HepG2 (cell line): ENCODE measurements around the gene TMF1. TPM values are rescaled to one million over a fixed set of nuclear protein-coding genes. Genes with fewer than 3 reads are reported as not detected.

Experiments
- ARNT2 ChIP-seq: sonication (generic); formaldehyde crosslinking; IDR thresholded peaks from 2 replicates; pipeline ENCODE4 v1.8.0; 2022; ENCODE audit warnings: mild to moderate bottlenecking, low read depth, missing genetic modification reagents, moderate library complexity
- BORCS8-MEF2B ChIP-seq: sonication (generic); formaldehyde crosslinking; IDR thresholded peaks from 2 replicates; pipeline ENCODE4 v1.8.0; 2022; ENCODE audit warnings: mild to moderate bottlenecking, missing genetic modification reagents
- CC2D1A ChIP-seq: sonication (generic); formaldehyde crosslinking; IDR thresholded peaks from 2 replicates; pipeline ENCODE4 v1.8.1; 2023; ENCODE audit warnings: mild to moderate bottlenecking, missing genetic modification reagents
- DNMT3B ChIP-seq: conservative IDR thresholded peaks from 2 replicates; pipeline ENCODE4 v1.6.1; 2016; ENCODE audit warnings: missing biosample characterization, control low read depth
- HOXD1 ChIP-seq: sonication (generic); formaldehyde crosslinking; IDR thresholded peaks from 2 replicates; pipeline ENCODE4 v1.5.0; 2020; ENCODE audit warnings: missing genetic modification reagents
- MAX ChIP-seq: IDR thresholded peaks from 2 replicates; pipeline ENCODE4 v1.6.1; 2012; ENCODE audit warnings: inconsistent platforms
- MTERF4 ChIP-seq: sonication (generic); formaldehyde crosslinking; IDR thresholded peaks from 2 replicates; pipeline ENCODE4 v1.8.0; 2023; ENCODE audit warnings: mild to moderate bottlenecking, missing genetic modification reagents
- PAWR ChIP-seq: sonication (generic); formaldehyde crosslinking; IDR thresholded peaks from 2 replicates; pipeline ENCODE4 v1.4.0; 2020; ENCODE audit warnings: missing genetic modification reagents, mild to moderate bottlenecking, borderline replicate concordance
- RAD21 ChIP-seq: fragments of 450-650 bp; formaldehyde crosslinking; IDR thresholded peaks from 2 replicates; pipeline ENCODE4 v1.5.0; 2020; ENCODE audit warnings: mild to moderate bottlenecking
- REPIN1 ChIP-seq: sonication (generic); formaldehyde crosslinking; IDR thresholded peaks from 2 replicates; pipeline ENCODE4 v1.8.0; 2022; ENCODE audit warnings: missing genetic modification reagents, low read depth, mild to moderate bottlenecking, borderline replicate concordance
- RFX5 ChIP-seq: IDR thresholded peaks from 2 replicates; pipeline ENCODE4 v1.6.1; 2011; ENCODE audit warnings: low read depth, low read length, improper control_type of control experiment
- SIX4 ChIP-seq: sonication (generic); formaldehyde crosslinking; IDR thresholded peaks from 2 replicates; pipeline ENCODE4 v1.4.0; 2020; ENCODE audit warnings: missing genetic modification reagents
- UBTF ChIP-seq: sonication (generic); formaldehyde crosslinking; IDR thresholded peaks from 2 replicates; pipeline ENCODE4 v1.4.0; 2020; ENCODE audit warnings: mild to moderate bottlenecking, missing genetic modification reagents
- YY1 ChIP-seq: IDR thresholded peaks from 2 replicates; pipeline ENCODE4 v1.6.1; 2011; ENCODE audit warnings: low read length, low read depth, moderate library complexity, mild to moderate bottlenecking; ENCODE audit not compliant: insufficient read depth, insufficient replicate concordance
- ZBTB3 ChIP-seq: sonication (generic); formaldehyde crosslinking; IDR thresholded peaks from 2 replicates; pipeline ENCODE4 v1.4.0; 2020; ENCODE audit warnings: low read depth, mild to moderate bottlenecking, moderate library complexity, missing genetic modification reagents, borderline replicate concordance
- ZNF296 ChIP-seq: sonication (generic); formaldehyde crosslinking; conservative IDR thresholded peaks from 2 replicates; pipeline ENCODE4 v1.5.0; 2020; ENCODE audit warnings: mild to moderate bottlenecking, missing genetic modification reagents
- ZNF354B ChIP-seq: sonication (generic); formaldehyde crosslinking; IDR thresholded peaks from 2 replicates; pipeline ENCODE4 v1.8.0; 2022; ENCODE audit warnings: mild to moderate bottlenecking, missing genetic modification reagents
- ZNF451 ChIP-seq: sonication (generic); formaldehyde crosslinking; IDR thresholded peaks from 2 replicates; pipeline ENCODE4 v1.5.0; 2020; ENCODE audit warnings: mild to moderate bottlenecking, missing genetic modification reagents
- ZNF530 ChIP-seq: sonication (generic); formaldehyde crosslinking; IDR thresholded peaks from 2 replicates; pipeline ENCODE4 v1.5.0; 2020; ENCODE audit warnings: low read depth, mild to moderate bottlenecking, missing genetic modification reagents
- ZNF558 ChIP-seq: sonication (generic); formaldehyde crosslinking; IDR thresholded peaks from 2 replicates; pipeline ENCODE4 v1.9.0; 2022; ENCODE audit warnings: mild to moderate bottlenecking, missing genetic modification reagents, borderline replicate concordance
- polyA plus RNA-seq, 8 experiments: library from polyadenylated mRNA; depleted of rRNA in 3 of 8; stranded (reverse) in 7 of 8; unstranded in 1 of 8; fragments of >200 nt; fragmentation: Illumina TruSeq in 4 of 8; extraction: Trizol in 4 of 8; gene quantifications; 2 replicates each; pipeline versions ENCODE4 v1.2.1 to v1.2.3, GENCODE V29; 2011 to 2016; ENCODE audit warnings: low read depth in 4 of 8, missing spikeins in 1 of 8, mixed read lengths in 1 of 8; ENCODE audit not compliant: insufficient read depth in 1 of 8
- total RNA-seq, 5 experiments: library from RNA; depleted of rRNA; stranded (reverse); fragments of >200 nt; fragmentation: Illumina TruSeq; extraction: Trizol; gene quantifications; 2 replicates each; pipeline ENCODE4 v1.2.3, GENCODE V29; 2016; ENCODE audit warnings: low read depth in 1 of 5
- TF ChIP-seq, protein P1 (sequence below): sonication (generic); formaldehyde crosslinking; IDR thresholded peaks from 2 replicates; pipeline ENCODE4 v1.4.0; 2020; ENCODE audit warnings: mild to moderate bottlenecking, missing genetic modification reagents, borderline replicate concordance

The TMF1 gene
- total and polyA plus RNA-seq, 2 of the 13 experiments (the other 11 are each of a cell fraction or from before 2014, with no cell fraction given), result 12.1 to 38.4 TPM

- TF ChIP-seq ARNT2 (peak; percentile 41; the same call in 1 of the 2 replicates), RFX5 (no peak), RAD21 (CRISPR knock-in tag) (no peak), ZNF558 (CRISPR knock-in tag) (no peak), ZBTB3 (CRISPR knock-in tag) (no peak), REPIN1 (CRISPR knock-in tag) (no peak), HOXD1 (CRISPR knock-in tag) (no peak), ZNF530 (CRISPR knock-in tag) (no peak), YY1 (peak; percentile 94), BORCS8-MEF2B (CRISPR knock-in tag) (0 out of 2 replicates have a peak, but pooled peaks have one; percentile 27), MAX (peak; percentile 77), ZNF451 (CRISPR knock-in tag) (no peak), MTERF4 (no peak), DNMT3B (CRISPR knock-in tag) (no peak), ZNF296 (no peak), ZNF354B (no peak), PAWR (no peak), SIX4 (no peak), CC2D1A (CRISPR knock-in tag) (no peak), UBTF (peak; percentile 63; the same call in 1 of the 2 replicates)
- TF ChIP-seq, protein P1, sequence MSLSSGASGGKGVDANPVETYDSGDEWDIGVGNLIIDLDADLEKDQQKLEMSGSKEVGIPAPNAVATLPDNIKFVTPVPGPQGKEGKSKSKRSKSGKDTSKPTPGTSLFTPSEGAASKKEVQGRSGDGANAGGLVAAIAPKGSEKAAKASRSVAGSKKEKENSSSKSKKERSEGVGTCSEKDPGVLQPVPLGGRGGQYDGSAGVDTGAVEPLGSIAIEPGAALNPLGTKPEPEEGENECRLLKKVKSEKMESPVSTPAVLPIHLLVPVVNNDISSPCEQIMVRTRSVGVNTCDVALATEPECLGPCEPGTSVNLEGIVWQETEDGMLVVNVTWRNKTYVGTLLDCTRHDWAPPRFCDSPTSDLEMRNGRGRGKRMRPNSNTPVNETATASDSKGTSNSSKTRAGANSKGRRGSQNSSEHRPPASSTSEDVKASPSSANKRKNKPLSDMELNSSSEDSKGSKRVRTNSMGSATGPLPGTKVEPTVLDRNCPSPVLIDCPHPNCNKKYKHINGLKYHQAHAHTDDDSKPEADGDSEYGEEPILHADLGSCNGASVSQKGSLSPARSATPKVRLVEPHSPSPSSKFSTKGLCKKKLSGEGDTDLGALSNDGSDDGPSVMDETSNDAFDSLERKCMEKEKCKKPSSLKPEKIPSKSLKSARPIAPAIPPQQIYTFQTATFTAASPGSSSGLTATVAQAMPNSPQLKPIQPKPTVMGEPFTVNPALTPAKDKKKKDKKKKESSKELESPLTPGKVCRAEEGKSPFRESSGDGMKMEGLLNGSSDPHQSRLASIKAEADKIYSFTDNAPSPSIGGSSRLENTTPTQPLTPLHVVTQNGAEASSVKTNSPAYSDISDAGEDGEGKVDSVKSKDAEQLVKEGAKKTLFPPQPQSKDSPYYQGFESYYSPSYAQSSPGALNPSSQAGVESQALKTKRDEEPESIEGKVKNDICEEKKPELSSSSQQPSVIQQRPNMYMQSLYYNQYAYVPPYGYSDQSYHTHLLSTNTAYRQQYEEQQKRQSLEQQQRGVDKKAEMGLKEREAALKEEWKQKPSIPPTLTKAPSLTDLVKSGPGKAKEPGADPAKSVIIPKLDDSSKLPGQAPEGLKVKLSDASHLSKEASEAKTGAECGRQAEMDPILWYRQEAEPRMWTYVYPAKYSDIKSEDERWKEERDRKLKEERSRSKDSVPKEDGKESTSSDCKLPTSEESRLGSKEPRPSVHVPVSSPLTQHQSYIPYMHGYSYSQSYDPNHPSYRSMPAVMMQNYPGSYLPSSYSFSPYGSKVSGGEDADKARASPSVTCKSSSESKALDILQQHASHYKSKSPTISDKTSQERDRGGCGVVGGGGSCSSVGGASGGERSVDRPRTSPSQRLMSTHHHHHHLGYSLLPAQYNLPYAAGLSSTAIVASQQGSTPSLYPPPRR (CRISPR knock-in tag), result no peak
Observed at GRCh38 chr3:69080233-69080920, 28.2 kb upstream of the TMF1 start, which contains the start of gene UBA3 (continued).
